HG03097 (cell line): ENCODE results near the gene PPM1N.
A peak's percentile ranks its signal among the peaks of the same experiment; 100 is the strongest.

Experiments used
- ATAC-seq: cut with Tn5 transposase; IDR thresholded peaks from one replicate; pipeline ENCODE4 v1.9.1; 2021; ENCODE audit not compliant: unreplicated experiment, low FRiP score

PPM1N gene

GRCh38 chr19:45485305-45486077, 12.8 kb upstream of the PPM1N start:
- ATAC-seq = peak; percentile 94

GRCh38 chr19:45488708-45489107, 9.5 kb upstream of the PPM1N start:
- no peak for ATAC-seq

GRCh38 chr19:45489216-45489855, 8.9 kb upstream of the PPM1N start:
- no peak for ATAC-seq

GRCh38 chr19:45492137-45492626, 6.1 kb upstream of the PPM1N start:
- ATAC-seq = no peak

- no peak for ATAC-seq
Measured at GRCh38 chr19:45492627-45493470, 5.4 kb upstream of the PPM1N start.

GRCh38 chr19:45494261-45494916, 3.9 kb upstream of the PPM1N start:
- ATAC-seq = no peak

- no peak for ATAC-seq
Measured at GRCh38 chr19:45495178-45495577, 3.1 kb upstream of the PPM1N start.

GRCh38 chr19:45496349-45496953, 1.8 kb upstream of the PPM1N start:
- ATAC-seq = peak; percentile 9

- no peak for ATAC-seq
Measured at GRCh38 chr19:45497791-45498190, 452 bp upstream of the PPM1N start.

- no peak for ATAC-seq
Measured at GRCh38 chr19:45499196-45500180, 1.2 kb downstream of the PPM1N start.

- no peak for ATAC-seq
Measured at GRCh38 chr19:45500918-45501729, 2.9 kb downstream of the PPM1N start.

GRCh38 chr19:45501730-45502014, 3.4 kb downstream of the PPM1N start:
- ATAC-seq = no peak

- ATAC-seq = no peak
Measured at GRCh38 chr19:45502111-45502510, 3.9 kb downstream of the PPM1N start.

- no peak for ATAC-seq
Measured at GRCh38 chr19:45503909-45504308, 5.7 kb downstream of the PPM1N start.

GRCh38 chr19:45505151-45505995, 7.1 kb downstream of the PPM1N start:
- ATAC-seq = no peak

- no peak for ATAC-seq
Measured at GRCh38 chr19:45505996-45506245, 7.7 kb downstream of the PPM1N start.

- peak; percentile 42 for ATAC-seq
Measured at GRCh38 chr19:45506246-45506988, 8.2 kb downstream of the PPM1N start.
